Suprapubic skin (tissue), 4 donors: ENCODE results near the gene CCAR1. TPM values are rescaled to one million over a fixed set of nuclear protein-coding genes. Genes with fewer than 3 reads are reported as not detected.

Experiments
- DNase-seq, 2 donors: peaks; one replicate each; pipeline ENCODE4 v3.0.0-alpha.2; 2019; ENCODE audit warnings: low spot score in 2 of 2
- H3K27ac ChIP-seq: fragments of 200-600 bp; sonication (generic); one replicate; pipeline ENCODE4 v1.5.1; 2019
- H3K27me3 ChIP-seq: fragments of 200-600 bp; sonication (generic); one replicate; pipeline ENCODE4 v1.5.1; 2019
- H3K36me3 ChIP-seq: fragments of 200-600 bp; sonication (generic); one replicate; pipeline ENCODE4 v1.5.1; 2019
- H3K4me1 ChIP-seq: fragments of 200-600 bp; sonication (generic); one replicate; pipeline ENCODE4 v1.5.1; 2019
- H3K4me3 ChIP-seq: fragments of 200-600 bp; sonication (generic); one replicate; pipeline ENCODE4 v1.5.1; 2019; ENCODE audit warnings: mild to moderate bottlenecking
- H3K9me3 ChIP-seq: fragments of 200-600 bp; sonication (generic); one replicate; pipeline ENCODE4 v1.5.1; 2019
- EP300 ChIP-seq: sonication (generic); formaldehyde crosslinking; IDR thresholded peaks from one replicate; pipeline ENCODE4 v1.6.1; 2017; ENCODE audit warnings: antibody characterized with exemption
- POLR2A ChIP-seq, 2 donors: fragments of 450-650 bp; IDR thresholded peaks; one replicate each; pipeline ENCODE4 v1.6.1; 2017; ENCODE audit warnings: antibody characterized with exemption in 2 of 2, mild to moderate bottlenecking in 2 of 2, moderate library complexity in 2 of 2
- POLR2AphosphoS5 ChIP-seq, 3 donors: sonication (generic); formaldehyde crosslinking; IDR thresholded peaks; one replicate each; pipeline ENCODE4 v1.6.1; 2017; ENCODE audit warnings: antibody characterized with exemption in 3 of 3
- WGBS: methylation state at CpG from one replicate; pipeline ENCODE4 v1.1.5; 2018; 5-methylcytosine and 5-hydroxymethylcytosine counted together
- total RNA-seq, 4 donors: library from RNA; depleted of rRNA; stranded (reverse); fragments of >200 nt; gene quantifications; one replicate each; pipeline ENCODE4 v1.1.0, GENCODE V29; 2016
- TF ChIP-seq, protein P1 (sequence below), 2 donors: fragments of 200-600 bp in 1 of 2; fragments of 450-650 bp in 1 of 2; sonication (generic) in 1 of 2; IDR thresholded peaks; one replicate each; pipeline ENCODE4 v1.5.1; 2016 to 2019; ENCODE audit warnings: antibody characterized with exemption in 2 of 2, mild to moderate bottlenecking in 1 of 2, moderate library complexity in 1 of 2

Gene CCAR1
- 100 to 1,000 TPM in 1 of 4 donors, 10 to 100 TPM in 3; 34.8 to 103 (median 43.8) TPM for total RNA-seq

DNA sequence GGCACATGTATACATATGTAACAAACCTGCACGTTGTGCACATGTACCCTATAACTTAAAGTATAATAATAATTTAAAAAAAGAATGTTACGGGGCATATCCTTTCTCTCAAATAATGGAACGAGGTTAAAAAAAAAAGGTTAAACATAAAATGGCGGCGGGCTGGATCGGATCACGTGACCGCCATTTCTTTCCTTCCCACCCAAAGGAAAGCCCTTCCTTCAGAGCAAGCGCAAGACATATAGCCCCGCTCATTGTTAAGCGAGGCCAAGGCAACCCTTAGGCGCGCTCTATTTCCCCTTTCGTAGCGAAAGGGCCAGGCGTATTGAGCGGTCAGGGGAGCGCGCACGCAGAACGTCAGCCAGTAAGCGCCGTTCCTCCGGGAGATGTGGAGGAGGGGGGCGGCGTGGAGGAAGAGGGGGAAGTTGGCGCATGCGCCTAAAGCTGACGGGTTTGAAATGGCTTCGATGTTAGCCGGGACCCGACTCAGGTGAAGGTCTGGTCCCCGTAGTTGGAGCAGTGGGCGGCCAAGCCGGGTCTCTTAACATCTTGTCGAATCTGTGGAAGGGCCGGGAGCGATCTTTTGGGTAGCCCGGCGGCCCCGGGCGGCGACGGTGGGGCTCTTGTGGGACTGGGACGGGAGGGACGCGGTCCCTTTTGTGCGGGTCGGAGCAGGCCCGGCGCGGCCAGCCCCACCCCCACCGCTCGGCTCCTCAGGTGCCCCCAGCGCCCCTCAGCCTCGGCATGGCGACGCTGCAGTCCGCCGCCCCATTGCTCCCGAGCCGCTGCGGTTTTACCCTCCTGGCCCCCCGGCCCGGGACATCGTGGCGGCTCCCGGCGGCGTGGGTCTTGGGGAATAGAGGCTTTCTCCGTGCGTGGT, at the start of gene CCAR1:
CCAR1 (plus strand) TSS at position 447 of the 880 bp plus-strand sequence. CDS start 1,266 bp downstream, outside the sequence.
- peak; percentile 7 to 69 for TF ChIP-seq POLR2A (IDR thresholded peaks at IDR 0.05)
- TF ChIP-seq EP300, result no peak
- TF ChIP-seq POLR2AphosphoS5 (IDR thresholded peaks at IDR 0.05), result peak; percentile 53 to 94 (median 74)

GRCh38 chr10:68684413-68684812, 36.6 kb upstream of the CCAR1 start:
- H3K36me3 ChIP-seq, result peaks cover 13% of the 10 kb centered on the region
- DNase-seq, result no peak
- no peak overlapping the region for H3K4me3 ChIP-seq
- TF ChIP-seq EP300 (no peak), POLR2A (IDR thresholded peaks at IDR 0.05) (no peak), POLR2AphosphoS5 (IDR thresholded peaks at IDR 0.05) (no peak)
- TF ChIP-seq, protein P1, sequence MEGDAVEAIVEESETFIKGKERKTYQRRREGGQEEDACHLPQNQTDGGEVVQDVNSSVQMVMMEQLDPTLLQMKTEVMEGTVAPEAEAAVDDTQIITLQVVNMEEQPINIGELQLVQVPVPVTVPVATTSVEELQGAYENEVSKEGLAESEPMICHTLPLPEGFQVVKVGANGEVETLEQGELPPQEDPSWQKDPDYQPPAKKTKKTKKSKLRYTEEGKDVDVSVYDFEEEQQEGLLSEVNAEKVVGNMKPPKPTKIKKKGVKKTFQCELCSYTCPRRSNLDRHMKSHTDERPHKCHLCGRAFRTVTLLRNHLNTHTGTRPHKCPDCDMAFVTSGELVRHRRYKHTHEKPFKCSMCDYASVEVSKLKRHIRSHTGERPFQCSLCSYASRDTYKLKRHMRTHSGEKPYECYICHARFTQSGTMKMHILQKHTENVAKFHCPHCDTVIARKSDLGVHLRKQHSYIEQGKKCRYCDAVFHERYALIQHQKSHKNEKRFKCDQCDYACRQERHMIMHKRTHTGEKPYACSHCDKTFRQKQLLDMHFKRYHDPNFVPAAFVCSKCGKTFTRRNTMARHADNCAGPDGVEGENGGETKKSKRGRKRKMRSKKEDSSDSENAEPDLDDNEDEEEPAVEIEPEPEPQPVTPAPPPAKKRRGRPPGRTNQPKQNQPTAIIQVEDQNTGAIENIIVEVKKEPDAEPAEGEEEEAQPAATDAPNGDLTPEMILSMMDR (IDR thresholded peaks at IDR 0.05), result no peak
- H3K9me3 ChIP-seq, result no peaks in the 10 kb centered on the region
- WGBS, result 91% methylated on average over 3 of the region's 3 CpGs
- no peaks in the 10 kb centered on the region for H3K4me1 ChIP-seq
- no peak overlapping the region for H3K27ac ChIP-seq
- no peaks in the 10 kb centered on the region for H3K27me3 ChIP-seq

More for the DNA sequence above, at the start of gene CCAR1:
- Histone ChIP-seq H3K9me3 (no peaks in the 10 kb centered on the region), H3K27ac (peak within 1 kb of the TSS; percentile 93), H3K27me3 (no peaks in the 10 kb centered on the region), H3K36me3 (peaks cover 28% of the 10 kb centered on the region), H3K4me3 (peak within 1 kb of the TSS; percentile 68), H3K4me1 (peaks cover 12% of the 10 kb centered on the region)
- 1% methylated on average over 34 of the region's 72 CpGs for WGBS
- DNase-seq, result peak; percentile 97

DNA sequence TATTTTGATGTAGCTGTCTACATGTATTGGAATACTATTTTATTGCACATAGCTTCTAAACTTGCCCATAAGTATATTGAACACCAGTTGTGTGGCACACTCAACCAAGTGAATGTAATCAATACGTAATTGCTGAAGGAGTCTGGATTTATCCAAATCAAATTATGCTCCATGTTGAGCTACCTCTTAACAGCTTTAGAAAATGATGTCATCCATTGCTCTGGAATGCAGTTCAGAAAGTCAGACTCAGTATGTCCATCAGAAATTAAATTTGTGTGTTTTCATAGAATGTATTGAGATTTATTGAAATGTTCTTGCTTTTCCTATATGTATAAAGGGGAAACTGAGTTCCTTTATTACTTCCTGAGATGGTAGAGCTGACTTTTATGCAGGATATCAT, 25.0 kb upstream of the CCAR1 start:
- TF ChIP-seq EP300 (no peak), POLR2A (IDR thresholded peaks at IDR 0.05) (no peak), POLR2AphosphoS5 (IDR thresholded peaks at IDR 0.05) (no peak)
- TF ChIP-seq, protein P1 (IDR thresholded peaks at IDR 0.05), result no peak
- DNase-seq, result no peak
- H3K9me3 ChIP-seq, result no peaks in the 10 kb centered on the region
- H3K27me3 ChIP-seq, result no peaks in the 10 kb centered on the region
- H3K27ac ChIP-seq, result no peak overlapping the region
- H3K36me3 ChIP-seq, result peaks cover 8% of the 10 kb centered on the region
- H3K4me1 ChIP-seq, result no peaks in the 10 kb centered on the region
- no peak overlapping the region for H3K4me3 ChIP-seq
- 95% methylated on average over 1 of the region's 1 CpG for WGBS

GRCh38 chr10:68697106-68697505, 23.9 kb upstream of the CCAR1 start:
- Histone ChIP-seq H3K4me3 (no peak overlapping the region), H3K4me1 (no peaks in the 10 kb centered on the region), H3K36me3 (no peaks in the 10 kb centered on the region), H3K27me3 (no peaks in the 10 kb centered on the region), H3K27ac (no peak overlapping the region), H3K9me3 (no peaks in the 10 kb centered on the region)
- 98% methylated on average over 1 of the region's 1 CpG for WGBS
- no peak for DNase-seq
- TF ChIP-seq, protein P1 (IDR thresholded peaks at IDR 0.05), result no peak
- TF ChIP-seq POLR2A (IDR thresholded peaks at IDR 0.05), result no peak
- TF ChIP-seq POLR2AphosphoS5 (IDR thresholded peaks at IDR 0.05), result no peak
- TF ChIP-seq EP300, result no peak

GRCh38 chr10:68700197-68700596, 20.8 kb upstream of the CCAR1 start:
- Histone ChIP-seq H3K36me3 (no peaks in the 10 kb centered on the region), H3K4me1 (no peaks in the 10 kb centered on the region), H3K27me3 (no peaks in the 10 kb centered on the region), H3K4me3 (no peak overlapping the region), H3K9me3 (no peaks in the 10 kb centered on the region), H3K27ac (no peak overlapping the region)
- DNase-seq, result no peak
- 72% methylated on average over 1 of the region's 1 CpG for WGBS
- TF ChIP-seq EP300 (no peak), POLR2AphosphoS5 (IDR thresholded peaks at IDR 0.05) (no peak), POLR2A (IDR thresholded peaks at IDR 0.05) (no peak)
- TF ChIP-seq, protein P1 (IDR thresholded peaks at IDR 0.05), result no peak
